Measurements from ENCODE around the gene CDK7.

Gene CDK7

GRCh38 chr5:69308046-69308553, 73.4 kb downstream of the CDK7 start:
- H3K36me3 ChIP-seq (ENCODE audit: control insufficient read depth, insufficient read depth, low read length): peaks cover 11% of the 10 kb centered on the region
- H3K9me3 ChIP-seq (ENCODE audit: control insufficient read depth, low read length): no peaks in the 10 kb centered on the region
- 80 to 95% methylated on average over 3 of the region's 3 CpGs for WGBS, 2 experiments
- H3K4me3 ChIP-seq (ENCODE audit: insufficient read depth, low read depth, low read length): no peak overlapping the region
- no peaks in the 10 kb centered on the region for H3K4me1 ChIP-seq (ENCODE audit: control insufficient read depth, insufficient read depth, low read length)
- H3K27ac ChIP-seq (ENCODE audit: insufficient read depth, low read depth, low read length, poor library complexity, severe bottlenecking): no peak overlapping the region
- H3K27me3 ChIP-seq (ENCODE audit: control insufficient read depth, insufficient read depth, low read length, poor library complexity, severe bottlenecking): no peaks in the 10 kb centered on the region

- H3K4me1 ChIP-seq (ENCODE audit: control insufficient read depth, insufficient read depth, low read length): no peaks in the 10 kb centered on the region
- H3K9me3 ChIP-seq (ENCODE audit: control insufficient read depth, low read length): no peaks in the 10 kb centered on the region
- no peak overlapping the region for H3K27ac ChIP-seq (ENCODE audit: insufficient read depth, low read depth, low read length, poor library complexity, severe bottlenecking)
- 94 to 97% methylated on average over 5 of the region's 5 CpGs for WGBS, 2 experiments
- peaks cover 11% of the 10 kb centered on the region for H3K36me3 ChIP-seq (ENCODE audit: control insufficient read depth, insufficient read depth, low read length)
- no peak overlapping the region for H3K4me3 ChIP-seq (ENCODE audit: insufficient read depth, low read depth, low read length)
- H3K27me3 ChIP-seq (ENCODE audit: control insufficient read depth, insufficient read depth, low read length, poor library complexity, severe bottlenecking): no peaks in the 10 kb centered on the region
These were observed 74.7 kb downstream of the CDK7 start for GRCh38 chr5:69309380-69309779.

GRCh38 chr5:69312459-69313160, 77.9 kb downstream of the CDK7 start:
- Histone ChIP-seq H3K9me3 (ENCODE audit: control insufficient read depth, low read length) (no peaks in the 10 kb centered on the region), H3K4me1 (ENCODE audit: control insufficient read depth, insufficient read depth, low read length) (no peaks in the 10 kb centered on the region), H3K36me3 (ENCODE audit: control insufficient read depth, insufficient read depth, low read length) (peaks cover 11% of the 10 kb centered on the region), H3K4me3 (ENCODE audit: insufficient read depth, low read depth, low read length) (no peak overlapping the region), H3K27me3 (ENCODE audit: control insufficient read depth, insufficient read depth, low read length, poor library complexity, severe bottlenecking) (no peaks in the 10 kb centered on the region), H3K27ac (ENCODE audit: insufficient read depth, low read depth, low read length, poor library complexity, severe bottlenecking) (no peak overlapping the region)
- WGBS, 2 experiments: 94% methylated on average over 4 to 5 of the region's 5 CpGs

GRCh38 chr5:69313428-69313827, 78.7 kb downstream of the CDK7 start:
- Histone ChIP-seq H3K27ac (ENCODE audit: insufficient read depth, low read depth, low read length, poor library complexity, severe bottlenecking) (no peak overlapping the region), H3K36me3 (ENCODE audit: control insufficient read depth, insufficient read depth, low read length) (peaks cover 8% of the 10 kb centered on the region), H3K27me3 (ENCODE audit: control insufficient read depth, insufficient read depth, low read length, poor library complexity, severe bottlenecking) (no peaks in the 10 kb centered on the region), H3K9me3 (ENCODE audit: control insufficient read depth, low read length) (no peaks in the 10 kb centered on the region), H3K4me3 (ENCODE audit: insufficient read depth, low read depth, low read length) (no peak overlapping the region), H3K4me1 (ENCODE audit: control insufficient read depth, insufficient read depth, low read length) (no peaks in the 10 kb centered on the region)
- WGBS, 2 experiments: 95% methylated on average over 9 of the region's 9 CpGs

GRCh38 chr5:69315972-69316371, 81.3 kb downstream of the CDK7 start:
- no peak overlapping the region for H3K4me3 ChIP-seq (ENCODE audit: insufficient read depth, low read depth, low read length)
- no peaks in the 10 kb centered on the region for H3K27me3 ChIP-seq (ENCODE audit: control insufficient read depth, insufficient read depth, low read length, poor library complexity, severe bottlenecking)
- no peaks in the 10 kb centered on the region for H3K9me3 ChIP-seq (ENCODE audit: control insufficient read depth, low read length)
- H3K27ac ChIP-seq (ENCODE audit: insufficient read depth, low read depth, low read length, poor library complexity, severe bottlenecking): no peak overlapping the region
- H3K36me3 ChIP-seq (ENCODE audit: control insufficient read depth, insufficient read depth, low read length): no peaks in the 10 kb centered on the region
- WGBS, 2 experiments: 90 to 97% methylated on average over 1 of the region's 1 CpG
- no peaks in the 10 kb centered on the region for H3K4me1 ChIP-seq (ENCODE audit: control insufficient read depth, insufficient read depth, low read length)

GRCh38 chr5:69317391-69317790, 82.7 kb downstream of the CDK7 start:
- no peaks in the 10 kb centered on the region for H3K27me3 ChIP-seq (ENCODE audit: control insufficient read depth, insufficient read depth, low read length, poor library complexity, severe bottlenecking)
- H3K4me1 ChIP-seq (ENCODE audit: control insufficient read depth, insufficient read depth, low read length): no peaks in the 10 kb centered on the region
- WGBS, 2 experiments: 90 to 98% methylated on average over 3 to 4 of the region's 4 CpGs
- H3K9me3 ChIP-seq (ENCODE audit: control insufficient read depth, low read length): no peaks in the 10 kb centered on the region
- no peak overlapping the region for H3K4me3 ChIP-seq (ENCODE audit: insufficient read depth, low read depth, low read length)
- H3K27ac ChIP-seq (ENCODE audit: insufficient read depth, low read depth, low read length, poor library complexity, severe bottlenecking): no peak overlapping the region
- H3K36me3 ChIP-seq (ENCODE audit: control insufficient read depth, insufficient read depth, low read length): no peaks in the 10 kb centered on the region

- H3K27me3 ChIP-seq (ENCODE audit: control insufficient read depth, insufficient read depth, low read length, poor library complexity, severe bottlenecking): no peaks in the 10 kb centered on the region
- no peak overlapping the region for H3K4me3 ChIP-seq (ENCODE audit: insufficient read depth, low read depth, low read length)
- H3K36me3 ChIP-seq (ENCODE audit: control insufficient read depth, insufficient read depth, low read length): no peaks in the 10 kb centered on the region
- H3K4me1 ChIP-seq (ENCODE audit: control insufficient read depth, insufficient read depth, low read length): no peaks in the 10 kb centered on the region
- WGBS, 2 experiments: 100% methylated on average over 1 of the region's 1 CpG
- no peaks in the 10 kb centered on the region for H3K9me3 ChIP-seq (ENCODE audit: control insufficient read depth, low read length)
- no peak overlapping the region for H3K27ac ChIP-seq (ENCODE audit: insufficient read depth, low read depth, low read length, poor library complexity, severe bottlenecking)
These were observed 91.7 kb downstream of the CDK7 start for GRCh38 chr5:69326365-69326764.

All from ectodermal cell (in vitro differentiated cells).